ENCODE data around the gene MYH14.

Gene MYH14

GRCh38 chr19:50266896-50267295 is 63.5 kb downstream of the MYH14 start:
- H3K4me3 ChIP-seq (ENCODE audit: low read depth, low read length) = no peak overlapping the region
- no peak for TF ChIP-seq CTCF (IDR thresholded peaks at IDR 0.05; ENCODE audit: low read depth, low read length, missing control alignments)
- in situ Hi-C loops (cut with HindIII; ENCODE audit: low sequenced_read_pairs) = no loop called here
- DNase-seq (ENCODE audit: low read depth) = no peak

- no peak overlapping the region for H3K4me3 ChIP-seq (ENCODE audit: low read depth, low read length)
- DNase-seq (ENCODE audit: low read depth) = no peak
- TF ChIP-seq CTCF (IDR thresholded peaks at IDR 0.05; ENCODE audit: low read depth, low read length, missing control alignments) = no peak
- in situ Hi-C loops (cut with HindIII; ENCODE audit: low sequenced_read_pairs) = no loop called here
Observed at GRCh38 chr19:50268041-50268440, 64.6 kb downstream of the MYH14 start.

GRCh38 chr19:50268501-50268900 is 65.1 kb downstream of the MYH14 start:
- in situ Hi-C loops (cut with HindIII; ENCODE audit: low sequenced_read_pairs) = no loop called here
- no peak for TF ChIP-seq CTCF (IDR thresholded peaks at IDR 0.05; ENCODE audit: low read depth, low read length, missing control alignments)
- H3K4me3 ChIP-seq (ENCODE audit: low read depth, low read length) = no peak overlapping the region
- no peak for DNase-seq (ENCODE audit: low read depth)

GRCh38 chr19:50269653-50270052 is 66.2 kb downstream of the MYH14 start:
- DNase-seq (ENCODE audit: low read depth) = no peak
- in situ Hi-C loops (cut with HindIII; ENCODE audit: low sequenced_read_pairs) = no loop called here
- no peak for TF ChIP-seq CTCF (IDR thresholded peaks at IDR 0.05; ENCODE audit: low read depth, low read length, missing control alignments)
- H3K4me3 ChIP-seq (ENCODE audit: low read depth, low read length) = no peak overlapping the region

- DNase-seq (ENCODE audit: low read depth) = no peak
- in situ Hi-C loops (cut with HindIII; ENCODE audit: low sequenced_read_pairs) = no loop called here
- no peak for TF ChIP-seq CTCF (IDR thresholded peaks at IDR 0.05; ENCODE audit: low read depth, low read length, missing control alignments)
- no peak overlapping the region for H3K4me3 ChIP-seq (ENCODE audit: low read depth, low read length)
Observed at GRCh38 chr19:50272263-50272897, 69.0 kb downstream of the MYH14 start.

GRCh38 chr19:50273821-50274220 is 70.4 kb downstream of the MYH14 start:
- no peak for TF ChIP-seq CTCF (IDR thresholded peaks at IDR 0.05; ENCODE audit: low read depth, low read length, missing control alignments)
- no peak overlapping the region for H3K4me3 ChIP-seq (ENCODE audit: low read depth, low read length)
- in situ Hi-C loops (cut with HindIII; ENCODE audit: low sequenced_read_pairs) = no loop called here
- no peak for DNase-seq (ENCODE audit: low read depth)

Data from astrocyte of the cerebellum (primary cell).